Cerebellar cortex (tissue), 1 donor: ENCODE measurements around the gene FLG.
"Not testable (repeated sequence)": the region's sequence is repeated elsewhere in the genome, so short reads cannot be mapped to it uniquely, and the experiment has no call there.

ENCODE experiments used
- DNase-seq: peaks from one replicate; pipeline ENCODE4 v3.0.0-alpha.2; 2015; ENCODE audit warnings: low spot score

Gene FLG

GRCh38 chr1:152325111-152325510 lies at the start of gene FLG:
FLG (minus strand) TSS chr1:152325239; CDS start chr1:152315456, 9,783 bp downstream.
- no peak for DNase-seq

GRCh38 chr1:152374451-152374850 lies 49.4 kb upstream of the FLG start:
- DNase-seq, result no peak

- DNase-seq, result no peak
Measured at GRCh38 chr1:152372672-152373071, 47.6 kb upstream of the FLG start.

GRCh38 chr1:152367436-152367835 lies 42.4 kb upstream of the FLG start:
- DNase-seq, result no peak

GRCh38 chr1:152359906-152360305 lies 34.9 kb upstream of the FLG start, which contains the start of gene FLG2:
FLG2 (minus strand) TSS chr1:152360006; CDS start chr1:152358884, 1,122 bp downstream.
- DNase-seq, result no peak

GRCh38 chr1:152356736-152357135 lies 31.7 kb upstream of the FLG start:
- no peak for DNase-seq

GRCh38 chr1:152349611-152350010 lies 24.6 kb upstream of the FLG start:
- DNase-seq, result no peak

GRCh38 chr1:152348447-152348846 lies 23.4 kb upstream of the FLG start:
- no peak for DNase-seq

- DNase-seq, result peak; percentile 28
Measured at GRCh38 chr1:152347116-152347728, 22.2 kb upstream of the FLG start.

GRCh38 chr1:152344438-152344837 lies 19.4 kb upstream of the FLG start:
- no peak for DNase-seq

- no peak for DNase-seq
Measured at GRCh38 chr1:152343006-152343405, 18.0 kb upstream of the FLG start.

- DNase-seq, result no peak
Measured at GRCh38 chr1:152335399-152335798, 10.4 kb upstream of the FLG start.

- no peak for DNase-seq
Measured at GRCh38 chr1:152328801-152329391, 3.9 kb upstream of the FLG start.

- no peak for DNase-seq
Measured at GRCh38 chr1:152313970-152314369, 11.1 kb downstream of the FLG start.

GRCh38 chr1:152313319-152313801 lies 11.7 kb downstream of the FLG start:
- no peak for DNase-seq

GRCh38 chr1:152312169-152312568 lies 12.9 kb downstream of the FLG start:
- not testable (repeated sequence) for DNase-seq

- DNase-seq, result no peak
Measured at GRCh38 chr1:152309955-152310354, 15.1 kb downstream of the FLG start.

- DNase-seq, result not testable (repeated sequence)
Measured at GRCh38 chr1:152309320-152309901, 15.6 kb downstream of the FLG start.

- not testable (repeated sequence) for DNase-seq
Measured at GRCh38 chr1:152308758-152309157, 16.3 kb downstream of the FLG start.

GRCh38 chr1:152307970-152308369 lies 17.1 kb downstream of the FLG start:
- DNase-seq, result not testable (repeated sequence)

- not testable (repeated sequence) for DNase-seq
Measured at GRCh38 chr1:152306123-152306522, 18.9 kb downstream of the FLG start.

GRCh38 chr1:152304773-152305172 lies 20.3 kb downstream of the FLG start:
- not testable (repeated sequence) for DNase-seq
